HepG2 (cell line): ENCODE measurements around the gene BBOX1. TPM values are rescaled to one million over a fixed set of nuclear protein-coding genes. Genes with fewer than 3 reads are reported as not detected.
A peak's percentile ranks its signal among the peaks of the same experiment; 100 is the strongest.

Experiments used
- ATAC-seq: fragments of 200-7000 bp; cut with Tn5 transposase; 3 replicates; pipeline ENCODE4 v1.9.1; 2020; ENCODE audit warnings: mild to moderate bottlenecking, moderate library complexity
- BruUV-seq: library from RNA; stranded (reverse); fragments of 400-500 nt; replicated peaks from 2 replicates; lab custom pipeline; 2021; lab: Mats Ljungman, UMichigan
- CTCF ChIA-PET: fragments of 300-600 bp; formaldehyde crosslinking; extraction: SDS; loops from one replicate; lab custom pipeline; 2021; ENCODE audit warnings: low total read pairs, inconsistent platforms, low intra/inter-chr PET ratio; lab: Yijun Ruan, JAX
- POLR2A ChIA-PET: fragments of 350-600 bp; sonication (Branson Sonifier 250); formaldehyde crosslinking; loops from one replicate; lab custom pipeline; 2020; ENCODE audit warnings: antibody characterized with exemption, inconsistent platforms; lab: Yijun Ruan, JAX
- DNase-seq: peaks from one replicate; pipeline ENCODE4 v3.0.0-alpha.2; 2015; ENCODE audit warnings: low spot score
- FAIRE-seq: peaks from 3 replicates; lab custom pipeline; 2011; peaks lifted over from hg19 to GRCh38; lab: Jason Lieb, UNC
- H2AFZ ChIP-seq: one replicate; pipeline ENCODE4 v1.6.1; 2011; ENCODE audit warnings: low read length, inconsistent platforms
- H3K27ac ChIP-seq: fragments of 300-600 bp; 3 replicates; pipeline ENCODE4 v1.8.0; 2011; ENCODE audit warnings: mixed run types, mild to moderate bottlenecking, mixed read lengths, low read length, inconsistent platforms; ENCODE audit not compliant: insufficient read depth; ENCODE audit errors: extremely low read length
- H3K27me3 ChIP-seq, 2 experiments: fragments of 200-600 bp in 1 of 2; 2 replicates in 1 of 2; 3 replicates in 1 of 2; pipeline versions ENCODE4 v1.6.0 to v1.8.0; 2011; ENCODE audit warnings: low read length in 2 of 2, mild to moderate bottlenecking in 2 of 2, moderate library complexity in 2 of 2, inconsistent platforms in 1 of 2; ENCODE audit not compliant: insufficient read depth in 2 of 2, control insufficient read depth in 1 of 2
- H3K36me3 ChIP-seq, 2 experiments: fragments of 200-600 bp in 1 of 2; replicated peaks in 1 of 2; 2 replicates in 1 of 2; 3 replicates in 1 of 2; pipeline versions ENCODE4 v1.5.1 to v1.8.0; 2011; ENCODE audit warnings: low read length in 2 of 2, inconsistent platforms in 1 of 2; ENCODE audit not compliant: insufficient read depth in 2 of 2, control insufficient read depth in 1 of 2
- H3K4me1 ChIP-seq: 2 replicates; pipeline ENCODE4 v1.5.1; 2012; ENCODE audit warnings: low read length, inconsistent platforms; ENCODE audit not compliant: insufficient read depth
- H3K4me2 ChIP-seq: 2 replicates; pipeline ENCODE4 v1.6.0; 2011; ENCODE audit warnings: low read depth, low read length, inconsistent platforms
- H3K4me3 ChIP-seq, 3 experiments: fragments of 200-600 bp in 1 of 3; sonication (generic), shearing (Covaris generic) in 1 of 3; replicated peaks in 1 of 3; 2 replicates each; pipeline ENCODE4 v1.5.1; 2011 to 2016; ENCODE audit warnings: low read length in 3 of 3, inconsistent platforms in 2 of 3, low read depth in 2 of 3, mild to moderate bottlenecking in 2 of 3, control low read depth in 1 of 3, mixed read lengths in 1 of 3; ENCODE audit not compliant: insufficient read depth in 1 of 3
- H3K79me2 ChIP-seq: one replicate; pipeline ENCODE4 v1.6.1; 2011; ENCODE audit warnings: low read length, inconsistent platforms; ENCODE audit not compliant: insufficient read depth
- H3K9ac ChIP-seq: 2 replicates; pipeline ENCODE4 v1.6.0; 2011; ENCODE audit warnings: mild to moderate bottlenecking, low read depth, low read length, inconsistent platforms; ENCODE audit not compliant: insufficient read depth
- H3K9me3 ChIP-seq: 2 replicates; pipeline ENCODE4 v1.5.1; 2012; ENCODE audit warnings: mild to moderate bottlenecking, low read length
- H4K20me1 ChIP-seq: 2 replicates; pipeline ENCODE4 v1.6.0; 2011; ENCODE audit warnings: inconsistent platforms, mild to moderate bottlenecking, low read length, moderate library complexity; ENCODE audit not compliant: insufficient read depth
- CBFB ChIP-seq: sonication (generic); formaldehyde crosslinking; IDR thresholded peaks from 2 replicates; pipeline ENCODE4 v1.4.0; 2020; ENCODE audit warnings: missing genetic modification reagents
- ELF3 ChIP-seq: IDR thresholded peaks from 2 replicates; pipeline ENCODE4 v1.6.1; 2016; ENCODE audit warnings: missing genetic modification reagents, missing compliant biosample characterization
- ESRRA ChIP-seq: sonication (generic); formaldehyde crosslinking; IDR thresholded peaks from 2 replicates; pipeline ENCODE4 v1.5.1; 2020; ENCODE audit warnings: mild to moderate bottlenecking, low read depth, missing genetic modification reagents
- FOXJ3 ChIP-seq: sonication (generic); formaldehyde crosslinking; IDR thresholded peaks from 2 replicates; pipeline ENCODE4 v1.4.0; 2020; ENCODE audit warnings: missing genetic modification reagents, mild to moderate bottlenecking, borderline replicate concordance
- HNF4A ChIP-seq: sonication (generic); formaldehyde crosslinking; IDR thresholded peaks from 2 replicates; pipeline ENCODE4 v1.4.0; 2020; ENCODE audit warnings: missing genetic modification reagents
- HNRNPLL ChIP-seq: fragments of 200-400 bp; formaldehyde crosslinking; IDR thresholded peaks from 2 replicates; pipeline ENCODE4 v1.6.1; 2017; ENCODE audit warnings: mild to moderate bottlenecking, low read depth, low read length; ENCODE audit not compliant: poor library complexity, severe bottlenecking
- IRF2 ChIP-seq: IDR thresholded peaks from 2 replicates; pipeline ENCODE4 v1.6.1; 2018; ENCODE audit warnings: missing genetic modification reagents, missing compliant biosample characterization
- MAFG ChIP-seq: sonication (generic); formaldehyde crosslinking; IDR thresholded peaks from 2 replicates; pipeline ENCODE4 v1.5.1; 2020; ENCODE audit warnings: mild to moderate bottlenecking, missing genetic modification reagents
- MTA1 ChIP-seq: sonication (generic); formaldehyde crosslinking; IDR thresholded peaks from 2 replicates; pipeline ENCODE4 v1.4.0; 2020; ENCODE audit warnings: missing genetic modification reagents, mild to moderate bottlenecking, borderline replicate concordance
- ZFP36L1 ChIP-seq: sonication (generic); formaldehyde crosslinking; IDR thresholded peaks from 2 replicates; pipeline ENCODE4 v1.8.0; 2022; ENCODE audit warnings: mild to moderate bottlenecking, missing genetic modification reagents, moderate library complexity
- ZNF225 ChIP-seq: sonication (generic); formaldehyde crosslinking; IDR thresholded peaks from 2 replicates; pipeline ENCODE4 v1.4.0; 2020; ENCODE audit warnings: mild to moderate bottlenecking, missing genetic modification reagents
- ZNF878 ChIP-seq: sonication (generic); formaldehyde crosslinking; IDR thresholded peaks from 2 replicates; pipeline ENCODE4 v1.8.1; 2023; ENCODE audit warnings: mild to moderate bottlenecking, missing genetic modification reagents, moderate library complexity
- WGBS: methylation state at CpG from one replicate; pipeline ENCODE4 v1.1.6; 2017; ENCODE audit warnings: low lambda C conversion rate; 5-methylcytosine and 5-hydroxymethylcytosine counted together
- in situ Hi-C: cut with HindIII; loops from 2 replicates; pipeline ENCODE4 v1.10.0; 2017; ENCODE audit warnings: low pct_unique_long_range_greater_than_20kb; ENCODE audit not compliant: extremely low pct_ligation_motif_present
- intact Hi-C: fragments of 100-400 bp; cut with micrococcal nuclease; formaldehyde crosslinking; loops from one replicate; pipeline ENCODE4 v1.10.0; 2022; ENCODE audit not compliant: unreplicated experiment
- polyA plus RNA-seq, 8 experiments: library from polyadenylated mRNA; depleted of rRNA in 3 of 8; stranded (reverse) in 7 of 8; unstranded in 1 of 8; fragments of >200 nt; fragmentation: Illumina TruSeq in 4 of 8; extraction: Trizol in 4 of 8; gene quantifications; 2 replicates each; pipeline versions ENCODE4 v1.2.1 to v1.2.3, GENCODE V29; 2011 to 2016; ENCODE audit warnings: low read depth in 4 of 8, missing spikeins in 1 of 8, mixed read lengths in 1 of 8; ENCODE audit not compliant: insufficient read depth in 1 of 8
- total RNA-seq, 5 experiments: library from RNA; depleted of rRNA; stranded (reverse); fragments of >200 nt; fragmentation: Illumina TruSeq; extraction: Trizol; gene quantifications; 2 replicates each; pipeline ENCODE4 v1.2.3, GENCODE V29; 2016; ENCODE audit warnings: low read depth in 1 of 5
- TF ChIP-seq, protein P1 (sequence below): sonication (generic); formaldehyde crosslinking; IDR thresholded peaks from 2 replicates; pipeline ENCODE4 v1.4.0; 2020; ENCODE audit warnings: missing genetic modification reagents
- TF ChIP-seq, protein P2 (sequence below): sonication (generic); formaldehyde crosslinking; IDR thresholded peaks from 2 replicates; pipeline ENCODE4 v1.4.0; 2020; ENCODE audit warnings: missing genetic modification reagents, mild to moderate bottlenecking, borderline replicate concordance

The BBOX1 gene
- total and polyA plus RNA-seq, 2 of the 13 experiments (the other 11 are each of a cell fraction or from before 2014, with no cell fraction given): not detected

DNA sequence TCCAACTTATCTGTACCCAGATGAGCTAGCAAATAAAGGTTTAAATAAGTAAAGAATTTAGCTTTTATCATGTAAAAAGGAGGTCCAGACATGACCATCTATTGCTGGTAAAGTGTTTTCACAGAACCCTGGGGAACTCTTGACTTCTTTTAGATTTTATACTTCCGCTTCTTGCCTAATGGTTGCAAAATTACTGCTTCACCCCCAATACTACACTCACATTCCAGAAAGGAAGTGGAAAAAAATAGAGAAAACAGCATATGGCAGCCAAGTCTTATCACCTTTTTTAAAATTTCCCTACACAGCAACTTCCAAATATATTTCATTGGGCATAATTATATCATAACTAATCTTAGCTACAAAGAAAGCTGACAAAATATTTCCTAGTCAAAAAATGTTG is 12.1 kb downstream of the BBOX1 start:
- FAIRE-seq: no peak
- Histone ChIP-seq H4K20me1 (no peaks in the 10 kb centered on the region), H3K27ac (no peak overlapping the region), H3K36me3 (no peaks in the 10 kb centered on the region), H3K79me2 (no peaks in the 10 kb centered on the region)
- CTCF ChIA-PET: no interaction called here
- 82% methylated on average over 1 of the region's 1 CpG for WGBS
- intact Hi-C loops: no loop called here
- no TSS peak for BruUV-seq
- in situ Hi-C loops: no loop called here
- DNase-seq: no peak
- TF ChIP-seq ZNF225 (CRISPR knock-in tag) (no peak), CBFB (CRISPR knock-in tag) (no peak), MTA1 (CRISPR knock-in tag) (no peak), HNRNPLL (no peak)
- TF ChIP-seq, all 625 proteins: peak for 0
- no peak overlapping the region for H3K4me2 ChIP-seq
- POLR2A ChIA-PET: no interaction called here
- no peak for ATAC-seq
- no peaks in the 10 kb centered on the region; a peak in 1 of 5 replicates for H3K27me3 ChIP-seq
- H2AFZ ChIP-seq: no peak overlapping the region
- no peaks in the 10 kb centered on the region for H3K9me3 ChIP-seq
- H3K9ac ChIP-seq: no peak overlapping the region
- no peak overlapping the region for H3K4me3 ChIP-seq
- H3K4me1 ChIP-seq: peaks cover 19% of the 10 kb centered on the region

DNA sequence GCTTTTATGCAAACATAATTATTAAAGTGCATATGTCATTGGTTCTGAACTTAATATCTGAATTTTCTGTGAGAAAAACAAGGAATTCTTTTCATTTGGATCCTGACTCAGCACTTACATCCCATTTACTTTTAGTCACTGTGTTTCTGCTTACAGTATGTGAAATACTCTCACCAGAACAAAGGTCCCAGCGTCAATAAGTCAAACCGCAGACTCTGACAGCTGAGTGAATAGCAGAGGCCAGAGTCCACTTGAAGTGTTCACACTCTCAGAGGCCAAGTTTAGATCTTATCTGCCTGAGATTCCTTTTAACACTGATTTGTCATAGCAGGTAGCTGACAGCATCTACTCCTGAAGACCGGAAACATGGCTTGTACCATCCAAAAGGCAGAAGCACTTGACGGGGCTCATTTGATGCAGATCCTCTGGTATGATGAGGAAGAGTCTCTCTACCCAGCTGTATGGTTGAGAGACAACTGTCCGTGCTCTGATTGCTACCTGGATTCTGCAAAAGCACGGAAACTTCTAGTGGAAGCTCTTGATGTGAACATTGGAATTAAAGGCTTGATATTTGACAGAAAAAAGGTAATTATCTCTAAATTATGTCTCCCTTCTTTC is 14.6 kb downstream of the BBOX1 start:
- intact Hi-C loops: no loop called here
- H3K9me3 ChIP-seq: no peaks in the 10 kb centered on the region
- H2AFZ ChIP-seq: no peak overlapping the region
- H3K79me2 ChIP-seq: no peaks in the 10 kb centered on the region
- no peak overlapping the region for H3K4me3 ChIP-seq
- ChIA-PET CTCF (no interaction called here), POLR2A (no interaction called here)
- DNase-seq (peak; percentile 96), ATAC-seq (peak; percentile 100), FAIRE-seq (peak; percentile 95)
- no peaks in the 10 kb centered on the region for H4K20me1 ChIP-seq
- 12% methylated on average over 6 of the region's 6 CpGs for WGBS
- no peak overlapping the region for H3K9ac ChIP-seq
- H3K36me3 ChIP-seq: no peaks in the 10 kb centered on the region
- H3K4me1 ChIP-seq: peaks cover 19% of the 10 kb centered on the region
- no TSS peak for BruUV-seq
- in situ Hi-C loops: no loop called here
- H3K27me3 ChIP-seq: peaks cover 0 to 1% of the 10 kb centered on the region in 2 experiments; a peak in 2 of 5 replicates
- H3K27ac ChIP-seq: no peak overlapping the region
- peak overlapping the region; percentile 5; the same call in 1 of the 2 replicates for H3K4me2 ChIP-seq
- TF ChIP-seq, protein P1, sequence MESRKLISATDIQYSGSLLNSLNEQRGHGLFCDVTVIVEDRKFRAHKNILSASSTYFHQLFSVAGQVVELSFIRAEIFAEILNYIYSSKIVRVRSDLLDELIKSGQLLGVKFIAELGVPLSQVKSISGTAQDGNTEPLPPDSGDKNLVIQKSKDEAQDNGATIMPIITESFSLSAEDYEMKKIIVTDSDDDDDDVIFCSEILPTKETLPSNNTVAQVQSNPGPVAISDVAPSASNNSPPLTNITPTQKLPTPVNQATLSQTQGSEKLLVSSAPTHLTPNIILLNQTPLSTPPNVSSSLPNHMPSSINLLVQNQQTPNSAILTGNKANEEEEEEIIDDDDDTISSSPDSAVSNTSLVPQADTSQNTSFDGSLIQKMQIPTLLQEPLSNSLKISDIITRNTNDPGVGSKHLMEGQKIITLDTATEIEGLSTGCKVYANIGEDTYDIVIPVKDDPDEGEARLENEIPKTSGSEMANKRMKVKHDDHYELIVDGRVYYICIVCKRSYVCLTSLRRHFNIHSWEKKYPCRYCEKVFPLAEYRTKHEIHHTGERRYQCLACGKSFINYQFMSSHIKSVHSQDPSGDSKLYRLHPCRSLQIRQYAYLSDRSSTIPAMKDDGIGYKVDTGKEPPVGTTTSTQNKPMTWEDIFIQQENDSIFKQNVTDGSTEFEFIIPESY (CRISPR knock-in tag): peak; percentile 53; the same call in 1 of the 2 replicates
- peak; percentile 45; the same call in 1 of the 2 replicates for TF ChIP-seq ZFP36L1
- peak; percentile 97 for TF ChIP-seq HNF4A (CRISPR knock-in tag)
- TF ChIP-seq IRF2 (CRISPR knock-in tag): peak; percentile 81
- TF ChIP-seq ZNF878: peak; percentile 54; the same call in 1 of the 2 replicates
- TF ChIP-seq, protein P2, sequence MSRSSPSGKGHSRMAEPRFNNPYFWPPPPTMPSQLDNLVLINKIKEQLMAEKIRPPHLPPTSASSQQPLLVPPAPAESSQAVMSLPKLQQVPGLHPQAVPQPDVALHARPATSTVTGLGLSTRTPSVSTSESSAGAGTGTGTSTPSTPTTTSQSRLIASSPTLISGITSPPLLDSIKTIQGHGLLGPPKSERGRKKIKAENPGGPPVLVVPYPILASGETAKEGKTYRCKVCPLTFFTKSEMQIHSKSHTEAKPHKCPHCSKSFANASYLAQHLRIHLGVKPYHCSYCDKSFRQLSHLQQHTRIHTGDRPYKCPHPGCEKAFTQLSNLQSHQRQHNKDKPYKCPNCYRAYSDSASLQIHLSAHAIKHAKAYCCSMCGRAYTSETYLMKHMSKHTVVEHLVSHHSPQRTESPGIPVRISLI (CRISPR knock-in tag): no peak
- no peak for TF ChIP-seq ESRRA (CRISPR knock-in tag)
- peak; percentile 51; the same call in 1 of the 2 replicates for TF ChIP-seq FOXJ3
- peak; percentile 46; the same call in 1 of the 2 replicates for TF ChIP-seq ELF3 (CRISPR knock-in tag)
- peak; percentile 83 for TF ChIP-seq MAFG (CRISPR knock-in tag)
